ENCODE results near the gene GPC5. TPM values are rescaled to one million over a fixed set of nuclear protein-coding genes. Genes with fewer than 3 reads are reported as not detected.

Gene GPC5
- total and polyA plus RNA-seq, 2 donors (not counting 3 experiments of a cell fraction or from before 2014, with no cell fraction given): 0.59 to 0.97 TPM

DNA sequence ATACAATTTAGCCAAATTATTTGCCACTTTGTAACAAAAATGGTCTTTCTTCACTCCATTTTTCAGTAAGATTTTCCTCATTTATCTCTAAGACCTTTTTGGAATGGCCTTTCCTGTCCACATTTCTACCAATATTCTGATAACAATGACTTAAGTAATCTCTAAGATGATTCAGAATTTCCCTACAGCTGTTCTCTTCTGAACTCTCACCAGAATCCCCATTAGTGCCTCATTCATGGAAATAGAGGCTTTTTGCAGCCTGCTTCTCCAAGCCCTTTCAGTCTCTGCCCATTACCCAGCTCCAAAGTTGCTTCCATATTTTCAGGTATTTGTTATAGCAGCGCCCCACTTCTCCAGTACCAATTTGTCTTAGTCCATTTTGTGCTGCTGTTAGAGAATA lies 867.0 kb downstream of the GPC5 start:
- Histone ChIP-seq H3K9me3 (replicated peaks; ENCODE audit: control insufficient read depth, insufficient read depth, low read length) (no peaks in the 10 kb centered on the region), H3K9me1 (replicated peaks; ENCODE audit: control insufficient read depth, extremely low read depth, insufficient read depth, low read length) (no peaks in the 10 kb centered on the region), H3K9ac (replicated peaks; ENCODE audit: extremely low read depth, insufficient read depth, low read length) (no peak overlapping the region), H2AFZ (ENCODE audit: low read depth, low read length) (no peak overlapping the region), H3K4me2 (ENCODE audit: insufficient read depth, low read length) (no peak overlapping the region), H3K4me1 (ENCODE audit: control insufficient read depth, extremely low read depth, insufficient read depth, low read length) (no peaks in the 10 kb centered on the region), H3K79me2 (ENCODE audit: control insufficient read depth, insufficient read depth, low read length) (no peaks in the 10 kb centered on the region), H3K36me3 (ENCODE audit: control insufficient read depth in 2 of 2, extremely low read depth in 1 of 2, insufficient read depth in 2 of 2, low read length in 2 of 2) (no peaks in the 10 kb centered on the region), H4K20me1 (replicated peaks; ENCODE audit: control insufficient read depth, extremely low read depth, insufficient read depth, low read length) (no peaks in the 10 kb centered on the region), H3K27me3 (ENCODE audit: control insufficient read depth in 2 of 2, insufficient read depth in 2 of 2, low read length in 2 of 2) (no peaks in the 10 kb centered on the region), H3K4me3 (replicated peaks in 1 of 3; ENCODE audit: insufficient read depth in 1 of 3, low read depth in 1 of 3, low read length in 3 of 3) (no peak overlapping the region), H3K27ac (ENCODE audit: insufficient read depth, low read depth, low read length) (no peak overlapping the region)
- DNase-seq (ENCODE audit: low read depth, low spot score) (no peak), FAIRE-seq (no peak)
- intact Hi-C loops (cut with micrococcal nuclease): no loop called here
- CTCF ChIA-PET: no interaction called here
- dilution Hi-C loops (cut with MboI; ENCODE audit: extremely low pct_ligation_motif_present, low sequenced_read_pairs): no loop called here
- POLR2A ChIA-PET: no interaction called here
- no peak for TF ChIP-seq EZH2 (IDR thresholded peaks at IDR 0.05; ENCODE audit: borderline replicate concordance, low read depth, low read length, severe bottlenecking)
- TF ChIP-seq MAX (IDR thresholded peaks at IDR 0.05; ENCODE audit: insufficient read depth, insufficient read length): no peak
- no peak for TF ChIP-seq POLR2AphosphoS5 (IDR thresholded peaks at IDR 0.05; ENCODE audit: insufficient read depth, low read depth, low read length)
- no peak for TF ChIP-seq JUN (IDR thresholded peaks at IDR 0.05; ENCODE audit: borderline replicate concordance, insufficient read depth, insufficient read length, low read depth)
- TF ChIP-seq GATA2 (IDR thresholded peaks at IDR 0.05; ENCODE audit: insufficient read depth, insufficient read length, low read depth, low read length): no peak
- TF ChIP-seq CTCF (IDR thresholded peaks at IDR 0.05; ENCODE audit: extremely low read depth in 1 of 2, insufficient read depth in 1 of 2, low read depth in 1 of 2, low read length in 2 of 2): no peak
- no peak for TF ChIP-seq FOS (IDR thresholded peaks at IDR 0.05; ENCODE audit: borderline replicate concordance, insufficient read depth, low read length)
- no peak for TF ChIP-seq POLR2A (IDR thresholded peaks at IDR 0.05; ENCODE audit: low read depth, low read length)
- no peak for TF ChIP-seq MYC (IDR thresholded peaks at IDR 0.05; ENCODE audit: low read depth, low read length)
- BruUV-seq (replicated peaks): no TSS peak

Measured in endothelial cell of umbilical vein (primary cell).